ENCODE measurements around the gene TMED4.

- TF ChIP-seq JUNB (IDR thresholded peaks at IDR 0.05; ENCODE audit: unreplicated experiment) (no peak), CTCF (conservative IDR thresholded peaks at IDR 0.05; ENCODE audit: low read depth in 2 of 2) (no peak), EZH2 (IDR thresholded peaks at IDR 0.05; ENCODE audit: low read depth, unreplicated experiment) (no peak), POLR2AphosphoS5 (IDR thresholded peaks at IDR 0.05; ENCODE audit: low read depth) (no peak)
These were observed 40.5 kb upstream of the TMED4 start for GRCh38 chr7:44622342-44623151.
